K562 (cell line): Measurements from ENCODE around the gene ZNRF1. TPM values are rescaled to one million over a fixed set of nuclear protein-coding genes. Genes with fewer than 3 reads are reported as not detected.

Experiments used
- polyA plus RNA-seq, 8 experiments: library from polyadenylated mRNA; depleted of rRNA in 4 of 8; stranded (reverse) in 5 of 8; unstranded in 3 of 8; fragments of >200 nt; fragmentation: Nextera tagmentation in 2 of 8; fragmentation: Illumina TruSeq in 1 of 8; extraction: Ambion mirVana in 2 of 8; extraction: Trizol in 1 of 8; gene quantifications; 2 replicates each; pipeline versions ENCODE4 v1.2.1 to v1.2.3, GENCODE V29; 2011 to 2014; ENCODE audit warnings: inconsistent platforms in 1 of 8, missing spikeins in 1 of 8
- total RNA-seq, 7 experiments: library from RNA; depleted of rRNA in 6 of 7; stranded (reverse); fragments of >200 nt in 6 of 7; fragmentation: Illumina TruSeq in 2 of 7; extraction: Trizol in 2 of 7; gene quantifications; 2 replicates each; pipeline versions ENCODE4 v1.2.1 to v1.2.3, GENCODE V29; 2011 to 2021; ENCODE audit warnings: low replicate concordance in 1 of 7
- TF ChIP-seq, protein P1 (sequence below), 2 experiments: fragments of 450-650 bp; formaldehyde crosslinking in 1 of 2; IDR thresholded peaks; 2 replicates each; pipeline versions ENCODE4 v1.4.0 to v1.6.1; 2014 to 2020; ENCODE audit warnings: mild to moderate bottlenecking in 2 of 2, borderline replicate concordance in 1 of 2, low read depth in 1 of 2

ZNRF1 gene
- total and polyA plus RNA-seq, 9 of the 15 experiments (the other 6 are each of a cell fraction or from before 2014, with no cell fraction given) = 9.5 to 37.7 (median 20.0) TPM

DNA sequence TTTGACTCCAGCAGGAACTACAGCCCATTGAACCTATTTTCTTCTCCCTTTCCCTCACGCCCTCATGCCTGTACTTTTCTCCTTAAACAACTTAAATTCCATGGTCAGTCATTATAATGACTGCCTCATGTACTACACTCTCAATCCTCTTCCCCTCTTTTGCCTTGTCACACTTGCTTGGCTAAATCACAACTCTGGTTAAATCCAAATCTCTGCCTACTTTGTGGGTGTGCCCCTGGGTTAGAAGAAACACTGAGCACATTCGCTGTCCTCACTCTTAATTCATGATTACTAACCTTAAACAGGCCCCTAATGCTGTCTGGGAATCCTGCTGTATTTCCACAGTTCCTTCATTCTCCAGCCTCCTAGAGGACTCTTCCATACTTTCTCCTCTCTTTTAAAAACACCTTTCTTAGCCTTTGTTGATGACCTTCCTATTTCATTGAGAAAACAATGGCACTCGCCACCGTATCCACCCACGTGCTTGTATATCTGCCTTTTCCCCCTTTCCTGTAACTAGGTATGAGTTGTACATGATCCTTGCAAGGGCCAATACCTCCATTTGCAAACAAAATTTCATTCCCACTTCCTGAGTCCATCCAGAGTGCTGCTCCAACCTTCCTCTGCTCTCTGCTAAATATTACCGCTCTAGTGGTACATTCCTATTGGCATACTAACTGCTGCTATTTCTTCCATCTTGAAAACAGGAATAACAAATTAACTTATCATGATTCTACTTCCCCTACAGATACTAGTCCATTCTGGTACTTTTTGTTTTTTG lies 28.9 kb downstream of the ZNRF1 start (continued):
- TF ChIP-seq, protein P1, sequence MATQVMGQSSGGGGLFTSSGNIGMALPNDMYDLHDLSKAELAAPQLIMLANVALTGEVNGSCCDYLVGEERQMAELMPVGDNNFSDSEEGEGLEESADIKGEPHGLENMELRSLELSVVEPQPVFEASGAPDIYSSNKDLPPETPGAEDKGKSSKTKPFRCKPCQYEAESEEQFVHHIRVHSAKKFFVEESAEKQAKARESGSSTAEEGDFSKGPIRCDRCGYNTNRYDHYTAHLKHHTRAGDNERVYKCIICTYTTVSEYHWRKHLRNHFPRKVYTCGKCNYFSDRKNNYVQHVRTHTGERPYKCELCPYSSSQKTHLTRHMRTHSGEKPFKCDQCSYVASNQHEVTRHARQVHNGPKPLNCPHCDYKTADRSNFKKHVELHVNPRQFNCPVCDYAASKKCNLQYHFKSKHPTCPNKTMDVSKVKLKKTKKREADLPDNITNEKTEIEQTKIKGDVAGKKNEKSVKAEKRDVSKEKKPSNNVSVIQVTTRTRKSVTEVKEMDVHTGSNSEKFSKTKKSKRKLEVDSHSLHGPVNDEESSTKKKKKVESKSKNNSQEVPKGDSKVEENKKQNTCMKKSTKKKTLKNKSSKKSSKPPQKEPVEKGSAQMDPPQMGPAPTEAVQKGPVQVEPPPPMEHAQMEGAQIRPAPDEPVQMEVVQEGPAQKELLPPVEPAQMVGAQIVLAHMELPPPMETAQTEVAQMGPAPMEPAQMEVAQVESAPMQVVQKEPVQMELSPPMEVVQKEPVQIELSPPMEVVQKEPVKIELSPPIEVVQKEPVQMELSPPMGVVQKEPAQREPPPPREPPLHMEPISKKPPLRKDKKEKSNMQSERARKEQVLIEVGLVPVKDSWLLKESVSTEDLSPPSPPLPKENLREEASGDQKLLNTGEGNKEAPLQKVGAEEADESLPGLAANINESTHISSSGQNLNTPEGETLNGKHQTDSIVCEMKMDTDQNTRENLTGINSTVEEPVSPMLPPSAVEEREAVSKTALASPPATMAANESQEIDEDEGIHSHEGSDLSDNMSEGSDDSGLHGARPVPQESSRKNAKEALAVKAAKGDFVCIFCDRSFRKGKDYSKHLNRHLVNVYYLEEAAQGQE (IDR thresholded peaks at IDR 0.05; ENCODE audit: borderline replicate concordance) = no peak
- TF ChIP-seq, protein P1 (CRISPR knock-in tag; IDR thresholded peaks at IDR 0.05; ENCODE audit: low read depth) = no peak
